GM23248 (cell line): Measurements from ENCODE around the gene NDUFAF5.

Experiments used
- EZH2 ChIP-seq: fragments of 200-600 bp; sonication (generic); IDR thresholded peaks from 2 replicates; pipeline ENCODE4 v1.6.1; 2018; ENCODE audit warnings: antibody characterized with exemption, mild to moderate bottlenecking; ENCODE audit not compliant: insufficient read depth, poor library complexity, severe bottlenecking
- EZH2phosphoT487 ChIP-seq: fragments of 200-600 bp; sonication (generic); IDR thresholded peaks from 2 replicates; pipeline ENCODE4 v1.6.1; 2018; ENCODE audit warnings: antibody characterized with exemption, moderate library complexity, mild to moderate bottlenecking, low read depth; ENCODE audit not compliant: insufficient read depth

GRCh38 chr20:13868331-13868730 is 83.5 kb downstream of the NDUFAF5 start:
- TF ChIP-seq EZH2phosphoT487 (no peak), EZH2 (no peak)
